Omental fat pad (tissue), 4 donors: ENCODE results near the gene SFMBT2. TPM values are rescaled to one million over a fixed set of nuclear protein-coding genes. Genes with fewer than 3 reads are reported as not detected.

Source experiments
- ATAC-seq: fragments of 150-250 bp; one replicate; pipeline ENCODE4 v1.9.1; 2016; ENCODE audit warnings: mild to moderate bottlenecking, moderate library complexity; ENCODE audit not compliant: low FRiP score
- DNase-seq: peaks from one replicate; pipeline ENCODE4 v3.0.0-alpha.2; 2019; ENCODE audit warnings: low spot score
- CTCF ChIP-seq, 3 donors: fragments of 450-650 bp; IDR thresholded peaks; one replicate each; pipeline ENCODE4 v1.5.1; 2016 to 2017; ENCODE audit warnings: antibody characterized with exemption in 3 of 3, mild to moderate bottlenecking in 3 of 3, moderate library complexity in 2 of 3
- total RNA-seq, 4 donors: library from RNA; depleted of rRNA; stranded (reverse); fragments of >200 nt; gene quantifications; one replicate each; pipeline ENCODE4 v1.1.0, GENCODE V29; 2016

The SFMBT2 gene
- total RNA-seq, 4 donors from 2014 or later, result 6.2 to 12.0 (median 9.4) TPM

GRCh38 chr10:7417103-7417623 is 6.3 kb upstream of the SFMBT2 start:
- DNase-seq (no peak), ATAC-seq (no peak)
- no peak for TF ChIP-seq CTCF (IDR thresholded peaks at IDR 0.05)

- DNase-seq (no peak), ATAC-seq (no peak)
- TF ChIP-seq CTCF (IDR thresholded peaks at IDR 0.05), result no peak
Measured at GRCh38 chr10:7414766-7415165, 3.9 kb upstream of the SFMBT2 start.

- TF ChIP-seq CTCF (IDR thresholded peaks at IDR 0.05), result no peak
- ATAC-seq (no peak), DNase-seq (no peak)
Measured at GRCh38 chr10:7412928-7413282, 2.1 kb upstream of the SFMBT2 start.

- TF ChIP-seq CTCF (IDR thresholded peaks at IDR 0.05), result no peak
- no peak for ATAC-seq
- DNase-seq, result no peak
Measured at GRCh38 chr10:7412237-7412927, 1.5 kb upstream of the SFMBT2 start.

GRCh38 chr10:7411671-7412128 is 866 bp upstream of the SFMBT2 start:
- TF ChIP-seq CTCF (IDR thresholded peaks at IDR 0.05), result no peak
- ATAC-seq (no peak), DNase-seq (no peak)

- ATAC-seq, result no peak
- no peak for TF ChIP-seq CTCF (IDR thresholded peaks at IDR 0.05)
- no peak for DNase-seq
Measured at GRCh38 chr10:7410301-7410861, 453 bp downstream of the SFMBT2 start.

GRCh38 chr10:7409732-7410168 is 1.1 kb downstream of the SFMBT2 start:
- DNase-seq, result no peak
- TF ChIP-seq CTCF (IDR thresholded peaks at IDR 0.05), result no peak
- ATAC-seq, result no peak
